A549 (cell line): ENCODE results near the gene ZBTB20. TPM values are rescaled to one million over a fixed set of nuclear protein-coding genes. Genes with fewer than 3 reads are reported as not detected.

Source experiments
- ATAC-seq, 2 experiments: fragments of 200-7000 bp in 1 of 2; fragments of >200 bp in 1 of 2; cut with Nextera tagmentation in 1 of 2; cut with Tn5 transposase in 1 of 2; 3 replicates each; pipeline versions ENCODE4 v1.8.0 to v1.9.1; 2018 to 2020; ENCODE audit warnings: mild to moderate bottlenecking in 1 of 2, moderate library complexity in 1 of 2
- CTCF ChIA-PET: fragments of 300-600 bp; sonication (Branson Sonifier 250); formaldehyde crosslinking; extraction: SDS; loops from one replicate; lab custom pipeline; 2021; ENCODE audit warnings: antibody characterized with exemption, inconsistent platforms; lab: Yijun Ruan, JAX
- POLR2A ChIA-PET: fragments of 350-600 bp; formaldehyde crosslinking; extraction: SDS; loops from one replicate; lab custom pipeline; 2021; ENCODE audit warnings: antibody characterized with exemption, inconsistent platforms; lab: Yijun Ruan, JAX
- DNase-seq, 2 experiments: peaks; one replicate each; pipeline versions ENCODE4 v3.0.0 to v3.0.0-alpha.2; 2011 to 2016; ENCODE audit warnings: low read depth in 1 of 2, low spot score in 1 of 2
- FAIRE-seq: peaks from 2 replicates; lab custom pipeline; 2011; peaks lifted over from hg19 to GRCh38; lab: Jason Lieb, UNC
- H3K27ac ChIP-seq, 2 experiments: fragments of >200 bp; sonication (Bioruptor Twin); formaldehyde crosslinking; 3 replicates each; pipeline ENCODE4 v1.5.1; 2016 to 2017
- H3K4me1 ChIP-seq: fragments of >200 bp; sonication (Bioruptor Twin); formaldehyde crosslinking; 3 replicates; pipeline ENCODE4 v1.6.1; 2016
- H3K4me2 ChIP-seq: fragments of >200 bp; sonication (Bioruptor Twin); formaldehyde crosslinking; 3 replicates; pipeline ENCODE4 v1.6.1; 2016
- H3K4me3 ChIP-seq: fragments of >200 bp; sonication (Bioruptor Twin); formaldehyde crosslinking; 3 replicates; pipeline ENCODE4 v1.5.1; 2016
- H3K9me3 ChIP-seq: fragments of >200 bp; sonication (Bioruptor Twin); formaldehyde crosslinking; 3 replicates; pipeline ENCODE4 v1.6.1; 2016
- BHLHE40 ChIP-seq: IDR thresholded peaks from 2 replicates; pipeline ENCODE4 v1.6.1; 2012; ENCODE audit warnings: low read depth, low read length, inconsistent platforms
- CBX2 ChIP-seq: fragments of 200-600 bp; sonication (generic); IDR thresholded peaks from 2 replicates; pipeline ENCODE4 v1.6.1; 2016; ENCODE audit warnings: low read depth, mild to moderate bottlenecking, borderline replicate concordance
- CEBPB ChIP-seq, 2 experiments: fragments of >200 bp in 1 of 2; sonication (Bioruptor Twin) in 1 of 2; formaldehyde crosslinking in 1 of 2; IDR thresholded peaks; 2 replicates each; pipeline ENCODE4 v1.6.1; 2012 to 2016
- CHD4 ChIP-seq: fragments of 200-600 bp; sonication (generic); IDR thresholded peaks from 2 replicates; pipeline ENCODE4 v1.6.1; 2016; ENCODE audit warnings: antibody characterized with exemption, mild to moderate bottlenecking, borderline replicate concordance
- EHMT2 ChIP-seq: fragments of 200-600 bp; sonication (generic); IDR thresholded peaks from 2 replicates; pipeline ENCODE4 v1.6.1; 2016; ENCODE audit warnings: antibody characterized with exemption, low read depth, mild to moderate bottlenecking, moderate library complexity
- EP300 ChIP-seq, 2 experiments: fragments of >200 bp; sonication (Bioruptor Twin); formaldehyde crosslinking; IDR thresholded peaks; 2 replicates in 1 of 2; 3 replicates in 1 of 2; pipeline ENCODE4 v1.6.1; 2016 to 2017
- ESRRA ChIP-seq: fragments of 150-350 bp; IDR thresholded peaks from 2 replicates; pipeline ENCODE4 v1.6.1; 2014; ENCODE audit warnings: mild to moderate bottlenecking, low read length, borderline replicate concordance
- FOXS1 ChIP-seq: fragments of 250-450 bp; sonication (Bioruptor Pico); IDR thresholded peaks from 2 replicates; pipeline ENCODE4 v1.5.0; 2020; ENCODE audit warnings: mild to moderate bottlenecking, moderate library complexity
- HEYL ChIP-seq: fragments of 250-450 bp; sonication (Bioruptor Pico); IDR thresholded peaks from 2 replicates; pipeline ENCODE4 v1.8.0; 2021; ENCODE audit warnings: mild to moderate bottlenecking, moderate library complexity
- HOXA7 ChIP-seq: fragments of 250-450 bp; sonication (Bioruptor Pico); IDR thresholded peaks from 2 replicates; pipeline ENCODE4 v1.5.0; 2020; ENCODE audit warnings: mild to moderate bottlenecking, moderate library complexity
- HOXB5 ChIP-seq: fragments of 250-450 bp; sonication (Bioruptor Pico); IDR thresholded peaks from 2 replicates; pipeline ENCODE4 v1.5.0; 2020; ENCODE audit warnings: mild to moderate bottlenecking, moderate library complexity
- JUN ChIP-seq, 2 experiments: fragments of >200 bp; sonication (Bioruptor Twin); formaldehyde crosslinking; IDR thresholded peaks; 2 replicates in 1 of 2; 3 replicates in 1 of 2; pipeline ENCODE4 v1.6.1; 2016 to 2017
- KDM5A ChIP-seq: fragments of 200-600 bp; sonication (generic); IDR thresholded peaks from 2 replicates; pipeline ENCODE4 v1.6.1; 2016; ENCODE audit warnings: antibody characterized with exemption, mild to moderate bottlenecking
- MAFK ChIP-seq: fragments of 450-650 bp; IDR thresholded peaks from 2 replicates; pipeline ENCODE4 v1.6.1; 2014; ENCODE audit not compliant: partially characterized antibody
- MYC ChIP-seq: IDR thresholded peaks from 2 replicates; pipeline ENCODE4 v1.6.1; 2012; ENCODE audit warnings: mild to moderate bottlenecking, inconsistent platforms, low read length, improper control_type of control experiment, borderline replicate concordance
- NR3C1 ChIP-seq: fragments of >200 bp; sonication (Bioruptor Twin); formaldehyde crosslinking; IDR thresholded peaks from 3 replicates; pipeline ENCODE4 v1.6.1; 2017
- PHF8 ChIP-seq: fragments of 200-600 bp; sonication (generic); IDR thresholded peaks from 2 replicates; pipeline ENCODE4 v1.6.1; 2016; ENCODE audit warnings: low read depth, mild to moderate bottlenecking, antibody characterized with exemption, moderate library complexity, borderline replicate concordance
- RCOR1 ChIP-seq: fragments of 150-350 bp; IDR thresholded peaks from 2 replicates; pipeline ENCODE4 v1.6.1; 2014; ENCODE audit warnings: antibody characterized with exemption, low read length, low read depth
- SMC3 ChIP-seq: fragments of >200 bp; sonication (Bioruptor Twin); formaldehyde crosslinking; IDR thresholded peaks from 3 replicates; pipeline ENCODE4 v1.6.1; 2018; ENCODE audit warnings: inconsistent platforms
- TFCP2L1 ChIP-seq: fragments of 250-450 bp; sonication (Bioruptor Pico); IDR thresholded peaks from 2 replicates; pipeline ENCODE4 v1.5.0; 2021; ENCODE audit warnings: mild to moderate bottlenecking
- ZC3H11A ChIP-seq: fragments of 450-650 bp; IDR thresholded peaks from 2 replicates; pipeline ENCODE4 v1.6.1; 2014; ENCODE audit warnings: antibody characterized with exemption, mild to moderate bottlenecking
- ZFP36 ChIP-seq: fragments of 450-650 bp; IDR thresholded peaks from 2 replicates; pipeline ENCODE4 v1.6.1; 2014; ENCODE audit warnings: borderline replicate concordance; ENCODE audit not compliant: partially characterized antibody
- WGBS: methylation state at CpG from one replicate; pipeline ENCODE4 v1.1.6; 2017; ENCODE audit errors: missing lambda C conversion rate; 5-methylcytosine and 5-hydroxymethylcytosine counted together
- polyA plus RNA-seq, 4 experiments: library from polyadenylated mRNA; depleted of rRNA in 3 of 4; stranded (reverse); fragments of >200 nt; fragmentation: RNase III in 1 of 4; extraction: RNeasy Plus Mini Kit Qiagen cat#74134 plus additional on column Dnase treatment in 1 of 4; gene quantifications; 2 replicates in 3 of 4; 3 replicates in 1 of 4; pipeline ENCODE4 v1.2.3, GENCODE V29; 2011 to 2017
- TF ChIP-seq, protein P1 (sequence below): fragments of >200 bp; sonication (Bioruptor Twin); formaldehyde crosslinking; IDR thresholded peaks from 3 replicates; pipeline ENCODE4 v1.6.1; 2016
- TF ChIP-seq, protein P2 (sequence below): fragments of 250-450 bp; sonication (Bioruptor Pico); IDR thresholded peaks from 2 replicates; pipeline ENCODE4 v1.5.0; 2021; ENCODE audit warnings: mild to moderate bottlenecking, moderate library complexity, borderline replicate concordance
- TF ChIP-seq, protein P3 (sequence below): fragments of 450-650 bp; IDR thresholded peaks from 2 replicates; pipeline ENCODE4 v1.6.1; 2014; ENCODE audit warnings: antibody characterized with exemption
- TF ChIP-seq, protein P4 (sequence below): fragments of >200 bp; sonication (Bioruptor Twin); formaldehyde crosslinking; IDR thresholded peaks from 3 replicates; pipeline ENCODE4 v1.5.1; 2016
- TF ChIP-seq, protein P5 (sequence below): fragments of 150-350 bp; IDR thresholded peaks from 2 replicates; pipeline ENCODE4 v1.6.1; 2014; ENCODE audit warnings: low read depth, mild to moderate bottlenecking, low read length

The ZBTB20 gene
- polyA plus RNA-seq, 2 of the 4 experiments (the other 2 are of a cell fraction): 0.85 to 5.0 TPM

DNA sequence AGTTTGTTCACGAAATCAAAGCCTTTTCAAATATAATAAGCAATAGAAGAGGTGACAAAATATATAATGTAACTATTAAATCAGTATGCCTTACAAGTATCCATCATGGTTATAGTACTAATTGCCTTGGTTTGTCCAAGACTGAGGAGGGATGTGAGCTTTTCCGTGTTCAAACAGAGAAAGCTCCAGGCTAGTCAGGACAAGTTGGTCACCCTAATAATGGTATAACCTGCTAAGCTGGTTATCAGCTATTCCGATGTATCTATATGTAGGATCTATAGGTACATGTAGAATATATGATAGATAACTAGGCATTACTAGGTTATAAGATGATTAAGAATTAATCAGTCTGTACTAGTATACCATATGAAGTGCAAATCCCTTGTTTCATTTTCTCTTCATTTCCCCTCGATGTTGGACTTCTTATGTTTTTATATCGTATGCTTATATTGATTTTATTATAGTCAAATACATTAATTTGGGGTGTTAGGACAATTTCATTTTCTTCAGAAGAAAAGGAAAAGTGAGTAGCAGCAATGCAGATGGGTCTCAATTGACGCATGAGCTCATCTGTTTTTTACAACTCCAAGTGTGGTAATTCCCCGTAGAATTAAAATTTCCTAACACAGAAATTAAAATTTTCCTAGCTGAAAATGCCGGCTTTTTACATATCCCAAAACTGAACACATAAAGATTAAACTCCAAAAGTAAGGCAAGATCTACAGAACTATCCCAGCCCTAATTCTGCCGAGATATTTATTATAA, 434.2 kb downstream of the ZBTB20 start:
- CTCF ChIA-PET: no interaction called here
- POLR2A ChIA-PET: no interaction called here
- WGBS: 92% methylated on average over 9 of the region's 9 CpGs

DNA sequence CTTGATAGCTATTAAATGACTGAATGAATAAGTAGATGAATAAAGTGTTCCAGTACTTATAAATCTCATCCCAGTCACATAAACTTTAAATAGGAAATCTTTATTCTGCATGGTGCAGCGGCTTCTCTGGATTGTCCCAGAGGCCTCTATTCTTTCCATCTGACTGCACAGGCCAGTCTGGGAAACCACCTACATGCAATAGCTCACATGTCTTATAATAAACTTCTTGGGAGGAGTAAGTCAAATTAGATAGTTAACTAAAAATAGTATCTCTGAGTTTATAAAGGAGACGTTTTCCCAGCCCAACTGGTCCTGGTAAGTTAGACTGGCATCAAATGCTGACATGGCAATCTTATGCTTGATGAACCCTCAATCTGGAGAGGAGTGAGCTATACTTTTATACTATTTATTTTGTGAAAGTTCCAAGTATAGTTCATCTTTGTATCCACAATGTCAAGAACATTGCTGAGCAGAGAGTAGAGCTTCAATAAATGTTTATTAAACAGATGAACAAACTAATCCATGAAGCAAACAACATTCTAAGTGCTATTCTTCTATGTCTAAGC, 435.7 kb downstream of the ZBTB20 start:
- Histone ChIP-seq H3K9me3 (no peaks in the 10 kb centered on the region), H3K4me2 (no peak overlapping the region), H3K4me1 (peaks cover 50% of the 10 kb centered on the region), H3K4me3 (no peak overlapping the region)
- no peak for ATAC-seq
- POLR2A ChIA-PET: no interaction called here
- WGBS: 72% methylated on average over 2 of the region's 2 CpGs
- no peak for DNase-seq
- TF ChIP-seq BHLHE40 (no peak), FOXS1 (no peak), MAFK (peak; percentile 85), KDM5A (no peak)
- TF ChIP-seq, all 56 proteins: peak for 1
- H3K27ac ChIP-seq: no peak overlapping the region
- no peak for FAIRE-seq
- CTCF ChIA-PET: interaction anchor here (1.1 kb wide), 1 partner anchor 17 kb away, joined by 4 read pairs; no protein-coding TSS in a partner anchor

More for the DNA sequence above, 434.2 kb downstream of the ZBTB20 start:
- no peak for DNase-seq
- FAIRE-seq: no peak
- ATAC-seq: no peak
- Histone ChIP-seq H3K4me2 (no peak overlapping the region), H3K27ac (no peak overlapping the region), H3K9me3 (no peaks in the 10 kb centered on the region), H3K4me1 (peaks cover 46% of the 10 kb centered on the region), H3K4me3 (no peak overlapping the region)
- TF ChIP-seq, protein P1, sequence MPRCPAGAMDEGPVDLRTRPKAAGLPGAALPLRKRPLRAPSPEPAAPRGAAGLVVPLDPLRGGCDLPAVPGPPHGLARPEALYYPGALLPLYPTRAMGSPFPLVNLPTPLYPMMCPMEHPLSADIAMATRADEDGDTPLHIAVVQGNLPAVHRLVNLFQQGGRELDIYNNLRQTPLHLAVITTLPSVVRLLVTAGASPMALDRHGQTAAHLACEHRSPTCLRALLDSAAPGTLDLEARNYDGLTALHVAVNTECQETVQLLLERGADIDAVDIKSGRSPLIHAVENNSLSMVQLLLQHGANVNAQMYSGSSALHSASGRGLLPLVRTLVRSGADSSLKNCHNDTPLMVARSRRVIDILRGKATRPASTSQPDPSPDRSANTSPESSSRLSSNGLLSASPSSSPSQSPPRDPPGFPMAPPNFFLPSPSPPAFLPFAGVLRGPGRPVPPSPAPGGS: no peak
- TF ChIP-seq, protein P2, sequence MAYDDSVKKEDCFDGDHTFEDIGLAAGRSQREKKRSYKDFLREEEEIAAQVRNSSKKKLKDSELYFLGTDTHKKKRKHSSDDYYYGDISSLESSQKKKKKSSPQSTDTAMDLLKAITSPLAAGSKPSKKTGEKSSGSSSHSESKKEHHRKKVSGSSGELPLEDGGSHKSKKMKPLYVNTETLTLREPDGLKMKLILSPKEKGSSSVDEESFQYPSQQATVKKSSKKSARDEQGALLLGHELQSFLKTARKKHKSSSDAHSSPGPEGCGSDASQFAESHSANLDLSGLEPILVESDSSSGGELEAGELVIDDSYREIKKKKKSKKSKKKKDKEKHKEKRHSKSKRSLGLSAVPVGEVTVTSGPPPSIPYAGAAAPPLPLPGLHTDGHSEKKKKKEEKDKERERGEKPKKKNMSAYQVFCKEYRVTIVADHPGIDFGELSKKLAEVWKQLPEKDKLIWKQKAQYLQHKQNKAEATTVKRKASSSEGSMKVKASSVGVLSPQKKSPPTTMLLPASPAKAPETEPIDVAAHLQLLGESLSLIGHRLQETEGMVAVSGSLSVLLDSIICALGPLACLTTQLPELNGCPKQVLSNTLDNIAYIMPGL (CRISPR knock-in tag): no peak
- TF ChIP-seq JUN (IDR thresholded peaks at IDR 0.05): no peak
- TF ChIP-seq HEYL (CRISPR knock-in tag): no peak
- no peak for TF ChIP-seq NR3C1
- TF ChIP-seq HOXA7 (CRISPR knock-in tag): no peak
- no peak for TF ChIP-seq CBX2
- no peak for TF ChIP-seq ESRRA
- no peak for TF ChIP-seq TFCP2L1 (CRISPR knock-in tag)
- TF ChIP-seq SMC3: no peak

DNA sequence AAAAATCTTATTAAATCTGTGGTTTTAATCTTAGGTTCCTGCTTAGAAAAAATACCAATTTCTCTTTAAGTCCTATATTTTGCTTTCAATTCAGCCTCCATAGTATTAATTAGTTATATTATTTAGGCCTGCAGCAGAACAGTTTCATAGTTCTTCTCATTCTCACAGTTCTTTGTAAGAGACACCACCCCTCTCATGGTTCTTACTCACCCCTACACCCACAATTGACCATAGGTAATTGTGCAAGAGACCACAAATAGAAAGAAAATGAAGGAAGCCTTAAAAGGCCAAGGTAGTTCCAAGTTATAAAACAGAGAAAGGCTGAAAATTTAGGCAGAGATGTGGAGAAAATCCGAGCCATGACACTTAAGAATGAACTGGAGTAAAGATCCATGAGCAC, 438.0 kb downstream of the ZBTB20 start:
- 88% methylated on average over 1 of the region's 1 CpG for WGBS
- H3K27ac ChIP-seq: no peak overlapping the region
- TF ChIP-seq BHLHE40 (no peak), MYC (no peak), ZC3H11A (no peak), EP300 (IDR thresholded peaks at IDR 0.05) (no peak), CEBPB (IDR thresholded peaks at IDR 0.05) (no peak), PHF8 (no peak), TFCP2L1 (CRISPR knock-in tag) (no peak), RCOR1 (no peak), CHD4 (no peak), EHMT2 (no peak), HOXB5 (CRISPR knock-in tag) (no peak), ZFP36 (no peak)
- TF ChIP-seq, protein P3, sequence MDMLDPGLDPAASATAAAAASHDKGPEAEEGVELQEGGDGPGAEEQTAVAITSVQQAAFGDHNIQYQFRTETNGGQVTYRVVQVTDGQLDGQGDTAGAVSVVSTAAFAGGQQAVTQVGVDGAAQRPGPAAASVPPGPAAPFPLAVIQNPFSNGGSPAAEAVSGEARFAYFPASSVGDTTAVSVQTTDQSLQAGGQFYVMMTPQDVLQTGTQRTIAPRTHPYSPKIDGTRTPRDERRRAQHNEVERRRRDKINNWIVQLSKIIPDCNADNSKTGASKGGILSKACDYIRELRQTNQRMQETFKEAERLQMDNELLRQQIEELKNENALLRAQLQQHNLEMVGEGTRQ: no peak
- TF ChIP-seq, protein P4, sequence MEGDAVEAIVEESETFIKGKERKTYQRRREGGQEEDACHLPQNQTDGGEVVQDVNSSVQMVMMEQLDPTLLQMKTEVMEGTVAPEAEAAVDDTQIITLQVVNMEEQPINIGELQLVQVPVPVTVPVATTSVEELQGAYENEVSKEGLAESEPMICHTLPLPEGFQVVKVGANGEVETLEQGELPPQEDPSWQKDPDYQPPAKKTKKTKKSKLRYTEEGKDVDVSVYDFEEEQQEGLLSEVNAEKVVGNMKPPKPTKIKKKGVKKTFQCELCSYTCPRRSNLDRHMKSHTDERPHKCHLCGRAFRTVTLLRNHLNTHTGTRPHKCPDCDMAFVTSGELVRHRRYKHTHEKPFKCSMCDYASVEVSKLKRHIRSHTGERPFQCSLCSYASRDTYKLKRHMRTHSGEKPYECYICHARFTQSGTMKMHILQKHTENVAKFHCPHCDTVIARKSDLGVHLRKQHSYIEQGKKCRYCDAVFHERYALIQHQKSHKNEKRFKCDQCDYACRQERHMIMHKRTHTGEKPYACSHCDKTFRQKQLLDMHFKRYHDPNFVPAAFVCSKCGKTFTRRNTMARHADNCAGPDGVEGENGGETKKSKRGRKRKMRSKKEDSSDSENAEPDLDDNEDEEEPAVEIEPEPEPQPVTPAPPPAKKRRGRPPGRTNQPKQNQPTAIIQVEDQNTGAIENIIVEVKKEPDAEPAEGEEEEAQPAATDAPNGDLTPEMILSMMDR: no peak
- TF ChIP-seq, protein P5, sequence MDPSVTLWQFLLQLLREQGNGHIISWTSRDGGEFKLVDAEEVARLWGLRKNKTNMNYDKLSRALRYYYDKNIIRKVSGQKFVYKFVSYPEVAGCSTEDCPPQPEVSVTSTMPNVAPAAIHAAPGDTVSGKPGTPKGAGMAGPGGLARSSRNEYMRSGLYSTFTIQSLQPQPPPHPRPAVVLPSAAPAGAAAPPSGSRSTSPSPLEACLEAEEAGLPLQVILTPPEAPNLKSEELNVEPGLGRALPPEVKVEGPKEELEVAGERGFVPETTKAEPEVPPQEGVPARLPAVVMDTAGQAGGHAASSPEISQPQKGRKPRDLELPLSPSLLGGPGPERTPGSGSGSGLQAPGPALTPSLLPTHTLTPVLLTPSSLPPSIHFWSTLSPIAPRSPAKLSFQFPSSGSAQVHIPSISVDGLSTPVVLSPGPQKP: no peak
- no peak overlapping the region for H3K4me3 ChIP-seq
- CTCF ChIA-PET: no interaction called here
- no peaks in the 10 kb centered on the region for H3K9me3 ChIP-seq
- peaks cover 44% of the 10 kb centered on the region for H3K4me1 ChIP-seq
- FAIRE-seq (no peak), DNase-seq (no peak), ATAC-seq (no peak)
- H3K4me2 ChIP-seq: no peak overlapping the region; the same call in 2 of the 3 replicates
- POLR2A ChIA-PET: no interaction called here
